PC-9 (cell line): ENCODE results near the gene F7.

Source experiments
- EZH2 ChIP-seq: fragments of 200-600 bp; sonication (generic); IDR thresholded peaks from 2 replicates; pipeline ENCODE4 v1.8.0; 2017; ENCODE audit warnings: antibody characterized with exemption, low read depth
- TF ChIP-seq, protein P1 (sequence below): fragments of 200-600 bp; sonication (generic); conservative IDR thresholded peaks from 2 replicates; pipeline ENCODE4 v1.6.1; 2017; ENCODE audit warnings: mixed run types, antibody characterized with exemption, mild to moderate bottlenecking, moderate library complexity

DNA sequence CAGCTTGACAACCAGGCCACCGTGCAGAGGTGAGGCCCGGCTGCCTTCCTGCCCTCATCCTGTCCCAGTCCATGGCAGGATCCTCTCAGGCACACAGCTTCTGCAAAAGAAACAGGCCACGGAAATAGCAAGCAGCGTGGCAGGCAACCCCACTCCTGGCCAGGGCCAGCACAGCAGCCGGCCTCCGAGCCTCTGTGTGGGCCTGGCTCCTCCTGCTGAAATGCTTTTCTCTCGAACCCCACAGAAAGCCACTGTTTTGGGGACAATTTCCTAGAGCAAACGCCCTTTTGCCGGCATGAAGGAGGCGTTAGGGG lies 39.5 kb upstream of the F7 start:
- TF ChIP-seq, protein P1, sequence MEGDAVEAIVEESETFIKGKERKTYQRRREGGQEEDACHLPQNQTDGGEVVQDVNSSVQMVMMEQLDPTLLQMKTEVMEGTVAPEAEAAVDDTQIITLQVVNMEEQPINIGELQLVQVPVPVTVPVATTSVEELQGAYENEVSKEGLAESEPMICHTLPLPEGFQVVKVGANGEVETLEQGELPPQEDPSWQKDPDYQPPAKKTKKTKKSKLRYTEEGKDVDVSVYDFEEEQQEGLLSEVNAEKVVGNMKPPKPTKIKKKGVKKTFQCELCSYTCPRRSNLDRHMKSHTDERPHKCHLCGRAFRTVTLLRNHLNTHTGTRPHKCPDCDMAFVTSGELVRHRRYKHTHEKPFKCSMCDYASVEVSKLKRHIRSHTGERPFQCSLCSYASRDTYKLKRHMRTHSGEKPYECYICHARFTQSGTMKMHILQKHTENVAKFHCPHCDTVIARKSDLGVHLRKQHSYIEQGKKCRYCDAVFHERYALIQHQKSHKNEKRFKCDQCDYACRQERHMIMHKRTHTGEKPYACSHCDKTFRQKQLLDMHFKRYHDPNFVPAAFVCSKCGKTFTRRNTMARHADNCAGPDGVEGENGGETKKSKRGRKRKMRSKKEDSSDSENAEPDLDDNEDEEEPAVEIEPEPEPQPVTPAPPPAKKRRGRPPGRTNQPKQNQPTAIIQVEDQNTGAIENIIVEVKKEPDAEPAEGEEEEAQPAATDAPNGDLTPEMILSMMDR = no peak
- TF ChIP-seq EZH2 = no peak
